HEK293 (cell line): ENCODE data around the gene CAPSL.

Experiments used
- ZNF791 ChIP-seq: fragments of 450-650 bp; formaldehyde crosslinking; IDR thresholded peaks from 2 replicates; pipeline ENCODE4 v1.5.1; 2016; ENCODE audit warnings: missing biosample characterization, missing genetic modification characterization
- TF ChIP-seq, protein P1 (sequence below): fragments of 450-650 bp; formaldehyde crosslinking; IDR thresholded peaks from 2 replicates; pipeline ENCODE4 v1.5.1; 2016; ENCODE audit warnings: missing biosample characterization, missing genetic modification characterization

DNA sequence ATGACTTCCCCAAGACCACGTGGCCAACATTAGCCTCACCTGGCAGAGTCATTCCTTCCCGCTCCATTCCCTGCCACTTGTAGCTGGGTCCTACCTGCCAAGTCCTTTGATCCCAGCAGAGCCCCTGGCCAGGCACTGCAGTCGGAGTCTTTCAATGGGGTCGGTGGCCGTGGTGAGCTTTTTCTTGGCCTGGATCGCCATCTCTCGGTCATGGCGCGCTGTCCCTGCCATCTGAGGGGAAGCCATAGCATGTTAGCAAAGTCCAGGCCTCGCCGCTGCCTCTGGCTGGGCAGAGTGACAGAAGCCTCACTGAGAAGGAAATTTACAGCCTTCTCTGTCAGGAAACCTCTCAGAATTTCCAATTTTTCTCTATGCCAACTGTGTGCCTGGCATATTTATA lies 17.5 kb downstream of the CAPSL start:
- no peak for TF ChIP-seq ZNF791 (tag by site-specific recombination)
- TF ChIP-seq, protein P1, sequence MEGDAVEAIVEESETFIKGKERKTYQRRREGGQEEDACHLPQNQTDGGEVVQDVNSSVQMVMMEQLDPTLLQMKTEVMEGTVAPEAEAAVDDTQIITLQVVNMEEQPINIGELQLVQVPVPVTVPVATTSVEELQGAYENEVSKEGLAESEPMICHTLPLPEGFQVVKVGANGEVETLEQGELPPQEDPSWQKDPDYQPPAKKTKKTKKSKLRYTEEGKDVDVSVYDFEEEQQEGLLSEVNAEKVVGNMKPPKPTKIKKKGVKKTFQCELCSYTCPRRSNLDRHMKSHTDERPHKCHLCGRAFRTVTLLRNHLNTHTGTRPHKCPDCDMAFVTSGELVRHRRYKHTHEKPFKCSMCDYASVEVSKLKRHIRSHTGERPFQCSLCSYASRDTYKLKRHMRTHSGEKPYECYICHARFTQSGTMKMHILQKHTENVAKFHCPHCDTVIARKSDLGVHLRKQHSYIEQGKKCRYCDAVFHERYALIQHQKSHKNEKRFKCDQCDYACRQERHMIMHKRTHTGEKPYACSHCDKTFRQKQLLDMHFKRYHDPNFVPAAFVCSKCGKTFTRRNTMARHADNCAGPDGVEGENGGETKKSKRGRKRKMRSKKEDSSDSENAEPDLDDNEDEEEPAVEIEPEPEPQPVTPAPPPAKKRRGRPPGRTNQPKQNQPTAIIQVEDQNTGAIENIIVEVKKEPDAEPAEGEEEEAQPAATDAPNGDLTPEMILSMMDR = no peak
